ENCODE data around the gene DYNC1H1.
A peak's percentile ranks its signal among the peaks of the same experiment; 100 is the strongest.

DYNC1H1 gene

GRCh38 chr14:101964297-101965180 is at the start of gene DYNC1H1:
Gene DYNC1H1 (plus strand): TSS chr14:101964573. CDS start chr14:101964692, 119 bp downstream.
- DNase-seq, result peak; percentile 94

DNA sequence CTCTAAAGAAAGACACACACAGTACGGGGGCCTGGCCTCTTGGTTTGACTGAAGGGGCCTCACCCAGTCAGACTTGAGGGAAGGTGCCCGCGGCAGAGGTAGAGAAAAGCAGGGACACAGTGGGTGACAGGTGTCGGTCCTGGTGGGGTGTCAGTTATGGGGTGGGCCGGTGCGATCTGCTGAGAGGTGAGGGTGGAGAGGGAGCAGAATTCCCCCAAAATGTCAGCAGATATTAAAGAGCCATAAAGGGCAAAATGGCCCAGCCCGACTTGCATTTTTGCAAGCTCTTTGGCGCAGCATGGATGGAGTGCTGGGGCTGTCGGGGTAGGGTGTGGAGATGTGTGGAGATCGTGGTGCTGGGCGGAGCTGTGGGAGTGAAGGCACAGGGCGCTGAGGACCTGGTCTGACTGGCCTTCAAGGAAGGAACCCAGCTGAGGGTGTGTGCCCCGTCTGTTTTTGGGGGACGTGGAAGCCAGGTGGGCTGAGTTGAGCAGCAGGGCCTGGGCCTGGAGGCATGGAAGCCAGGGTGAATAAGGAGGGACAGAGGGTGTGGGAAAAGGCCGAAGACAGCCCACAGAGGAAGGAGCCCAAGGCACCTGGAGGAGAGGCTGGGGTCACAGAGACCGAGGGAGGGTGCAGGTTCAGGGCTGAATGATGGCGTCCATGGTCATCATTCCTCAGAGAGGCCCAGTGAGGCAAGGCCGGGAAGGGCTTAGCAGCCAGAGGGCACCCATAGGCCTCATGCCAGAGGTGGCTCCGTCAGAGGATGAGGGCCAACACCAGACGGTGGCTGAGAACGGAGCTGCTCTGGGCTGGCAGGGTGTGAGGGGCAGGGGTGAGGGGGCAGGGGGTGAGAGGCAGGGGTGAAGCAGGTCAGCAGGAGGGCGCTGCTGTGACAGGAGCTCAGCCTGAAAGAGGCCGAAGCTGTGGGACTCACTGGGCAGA is 48.2 kb upstream of the DYNC1H1 start:
- DNase-seq, result no peak

- DNase-seq, result no peak
These were observed 47.5 kb upstream of the DYNC1H1 start for GRCh38 chr14:101916816-101917412.

GRCh38 chr14:101917413-101918017 is 46.9 kb upstream of the DYNC1H1 start:
- DNase-seq, result no peak

DNA sequence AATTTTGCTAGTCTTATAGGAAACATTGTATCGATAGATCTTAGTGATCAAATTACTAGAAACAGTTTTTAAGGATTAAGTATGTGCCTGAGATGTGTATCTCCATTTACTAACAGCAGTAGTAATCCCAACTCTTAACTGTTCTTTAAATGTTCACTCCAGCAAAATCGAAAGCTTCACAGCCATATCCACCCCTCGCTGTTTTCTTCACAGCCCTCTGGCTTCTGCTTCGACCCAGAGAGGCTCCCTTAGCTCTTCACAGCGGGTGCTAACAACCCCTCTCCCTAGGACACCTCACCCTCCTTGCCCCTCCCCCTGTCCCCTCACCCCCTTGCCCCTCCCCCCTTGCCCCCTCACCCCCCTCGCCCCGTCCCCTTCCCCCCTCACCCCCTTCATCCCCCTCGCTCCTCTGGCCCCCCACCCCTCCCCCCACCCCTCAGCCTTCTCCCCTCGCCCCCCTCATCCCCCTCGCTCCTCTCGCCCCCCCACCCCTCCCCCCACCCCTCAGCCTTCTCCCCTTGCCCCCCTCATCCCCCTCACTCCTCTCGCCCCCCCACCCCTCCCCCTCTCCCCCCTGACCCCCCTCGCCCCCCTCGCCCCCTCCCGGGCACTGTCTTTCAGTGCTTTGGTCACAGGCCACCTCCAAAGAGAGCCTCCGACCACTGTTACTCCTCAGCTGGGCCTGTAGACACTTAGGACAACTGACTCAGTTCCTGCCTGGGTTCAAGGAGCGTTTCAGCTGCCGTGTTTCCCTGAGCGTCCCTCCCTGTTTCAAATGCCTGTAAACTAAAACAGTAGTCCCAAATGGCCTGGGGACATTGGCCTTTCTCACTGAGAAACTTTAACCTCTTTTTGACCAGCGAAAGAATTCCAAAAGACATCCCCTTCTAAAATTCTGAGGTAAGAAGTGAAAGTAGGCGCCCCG is 46.0 kb upstream of the DYNC1H1 start:
- DNase-seq, result no peak

DNA sequence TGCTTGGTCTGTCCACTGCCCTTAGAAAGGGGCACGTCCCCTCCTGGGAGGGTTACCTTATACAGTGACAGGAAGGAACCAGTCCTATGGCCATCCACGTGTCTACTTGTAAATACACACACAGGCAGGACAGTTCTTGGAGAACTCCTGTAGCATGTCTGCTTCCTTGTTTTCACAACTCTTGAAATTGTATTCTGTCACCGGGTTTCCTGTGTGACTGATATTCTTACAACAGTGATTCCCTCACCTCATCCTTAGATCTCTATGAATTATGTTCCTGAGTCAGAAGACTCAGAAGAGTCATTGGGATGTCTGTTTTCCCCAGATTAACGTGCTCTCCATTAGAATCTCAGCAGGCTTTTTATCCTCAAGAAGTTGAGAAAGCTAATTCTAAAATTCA is 44.1 kb upstream of the DYNC1H1 start:
- no peak for DNase-seq

DNA sequence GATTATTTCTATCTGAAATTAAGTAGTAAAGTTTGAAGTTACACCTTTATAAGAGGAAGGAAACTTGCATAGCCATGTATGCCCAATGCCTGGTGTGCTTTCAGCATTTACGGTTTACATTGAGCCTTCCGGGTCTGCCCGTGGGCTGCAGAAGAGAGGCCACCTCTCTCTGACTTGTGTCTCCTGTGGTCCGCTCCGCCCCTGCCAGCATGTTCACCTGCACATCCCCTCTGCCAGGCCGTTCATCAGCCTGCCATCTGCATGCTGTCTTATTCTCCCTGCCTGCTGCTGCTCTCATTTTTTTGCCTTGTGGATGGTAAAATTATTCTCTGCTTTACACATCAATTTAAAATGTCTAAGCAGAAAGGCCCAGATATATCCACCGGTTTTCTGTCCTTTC is 41.5 kb upstream of the DYNC1H1 start:
- DNase-seq, result no peak

GRCh38 chr14:101925152-101925551 is 39.2 kb upstream of the DYNC1H1 start:
- DNase-seq, result no peak

GRCh38 chr14:101926085-101926484 is 38.3 kb upstream of the DYNC1H1 start:
- no peak for DNase-seq

GRCh38 chr14:101926620-101927019 is 37.8 kb upstream of the DYNC1H1 start:
- no peak for DNase-seq

DNA sequence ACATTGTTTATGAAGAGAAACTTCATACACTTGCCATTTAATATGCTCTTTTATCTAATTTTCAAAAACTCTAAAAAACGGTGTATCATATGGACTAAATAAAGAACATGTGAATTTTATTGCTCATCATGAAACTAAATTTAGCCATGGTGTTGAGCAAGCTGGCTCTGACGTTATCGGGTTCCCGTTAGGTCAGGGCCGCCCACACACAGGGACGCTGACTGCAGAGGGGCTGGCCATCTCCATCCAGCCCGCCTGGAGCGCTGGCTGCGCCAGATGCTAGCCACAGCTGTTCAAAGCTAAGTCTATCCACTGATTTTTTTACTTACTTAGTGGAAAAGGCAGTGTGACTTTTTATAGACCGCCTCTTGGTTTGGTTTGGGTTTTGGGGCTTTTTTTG is 36.5 kb upstream of the DYNC1H1 start:
- no peak for DNase-seq

DNA sequence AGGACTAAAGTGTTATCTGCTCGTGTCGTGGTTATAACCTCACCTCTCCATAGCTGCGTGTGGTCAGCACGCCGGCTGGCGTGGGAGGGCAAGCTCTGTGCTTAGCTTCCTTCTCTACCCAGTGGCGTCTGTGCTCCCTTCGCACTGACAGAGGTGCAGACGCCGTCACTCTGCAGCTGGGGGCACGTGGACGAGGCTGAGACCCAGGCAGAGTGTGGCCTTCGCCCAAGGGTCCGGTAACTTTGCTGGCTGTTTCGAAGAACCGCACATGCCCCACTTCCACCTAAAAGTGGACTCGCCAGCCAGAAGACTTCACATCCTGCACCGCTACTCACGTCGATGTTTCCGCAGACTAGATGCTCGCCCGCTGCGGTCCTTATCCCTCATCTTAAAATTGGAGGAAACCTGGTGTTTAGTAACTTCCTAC is 35.9 kb upstream of the DYNC1H1 start:
- DNase-seq, result no peak

GRCh38 chr14:101929096-101929495 is 35.3 kb upstream of the DYNC1H1 start:
- no peak for DNase-seq

DNA sequence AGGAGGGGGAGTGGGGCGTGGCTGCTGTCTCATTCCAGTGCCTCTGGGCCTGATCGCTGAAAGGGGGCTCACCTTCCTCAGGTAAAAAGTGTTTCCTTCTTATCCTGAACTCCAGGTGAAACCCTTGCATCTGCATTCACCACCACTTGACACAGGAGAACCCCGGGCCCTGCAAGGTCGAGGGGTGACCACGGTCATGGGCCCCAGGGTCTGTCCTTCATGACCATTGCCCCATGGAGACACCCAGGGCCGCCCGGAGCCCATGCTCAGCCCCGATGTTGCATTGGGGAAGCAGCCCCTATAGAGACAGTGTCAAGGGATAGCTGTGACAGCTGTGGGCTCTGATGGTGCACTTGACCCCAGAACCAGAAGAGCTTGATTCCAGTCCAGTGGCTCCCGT is 34.4 kb upstream of the DYNC1H1 start:
- DNase-seq, result no peak

GRCh38 chr14:101932673-101933072 is 31.7 kb upstream of the DYNC1H1 start:
- DNase-seq, result no peak

DNA sequence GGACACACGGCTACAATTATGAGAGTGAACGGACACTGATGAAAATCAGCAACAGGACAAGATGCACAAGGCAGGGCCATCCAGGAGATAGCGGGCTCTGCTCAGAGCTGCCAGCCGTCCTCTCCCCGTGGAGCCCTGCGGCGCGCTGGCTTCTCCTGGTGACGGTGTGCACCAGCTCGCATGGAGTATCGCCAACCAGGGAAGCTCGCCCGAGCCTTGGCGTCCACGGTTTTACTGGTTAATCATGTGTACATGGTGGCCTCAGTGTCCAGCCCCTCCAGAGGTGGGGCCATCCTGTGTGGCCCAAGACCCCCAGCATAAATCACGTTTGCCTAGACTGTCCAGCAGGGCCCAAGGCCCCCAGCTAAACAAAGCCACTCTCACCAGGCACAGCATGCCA is 31.2 kb upstream of the DYNC1H1 start:
- DNase-seq, result no peak

GRCh38 chr14:101934601-101935150 is 29.7 kb upstream of the DYNC1H1 start:
- no peak for DNase-seq

GRCh38 chr14:101937926-101938767 is 26.2 kb upstream of the DYNC1H1 start:
- no peak for DNase-seq

DNA sequence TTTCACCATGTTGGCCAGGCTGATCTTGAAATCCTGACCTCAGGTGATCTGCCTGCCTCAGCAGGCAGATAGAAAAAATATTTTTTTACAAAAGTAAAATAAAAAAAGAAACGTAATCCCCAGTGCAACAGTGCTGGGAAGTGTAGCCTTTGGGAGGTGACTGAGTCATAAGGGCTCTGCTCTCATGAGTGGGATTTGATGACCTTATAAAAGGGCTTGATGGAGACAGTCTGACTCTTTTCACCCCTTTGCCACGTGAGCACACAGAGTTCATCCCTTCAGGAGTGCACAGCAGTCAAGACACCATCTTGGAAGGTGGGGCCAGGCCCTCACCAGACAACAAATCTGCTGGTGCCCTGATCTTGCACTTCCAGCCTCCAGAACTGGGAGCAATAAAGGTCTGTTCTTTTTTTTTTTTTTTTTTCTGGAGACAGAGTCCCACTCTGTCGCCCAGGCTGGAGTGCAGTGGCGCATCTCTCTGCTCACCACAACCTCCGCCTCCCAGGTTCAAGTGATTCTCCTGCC is 24.7 kb upstream of the DYNC1H1 start:
- no peak for DNase-seq

- DNase-seq, result no peak
These were observed 19.9 kb upstream of the DYNC1H1 start for GRCh38 chr14:101944451-101944850.
